Fibroblast of pulmonary artery (primary cell): Measurements from ENCODE around the gene UBAP1.

Source experiments
- DNase-seq: peaks from one replicate; pipeline ENCODE4 v3.0.0-alpha.2; 2010; ENCODE audit warnings: low read depth
- H3K4me3 ChIP-seq: replicated peaks from 2 replicates; pipeline ENCODE4 v1.5.1; 2011; ENCODE audit warnings: low read depth, mild to moderate bottlenecking, control low read depth, low read length, moderate library complexity
- CTCF ChIP-seq: IDR thresholded peaks from 2 replicates; pipeline ENCODE4 v1.5.1; 2011; ENCODE audit warnings: mild to moderate bottlenecking, control low read depth, low read length, inconsistent platforms; ENCODE audit errors: missing control alignments

Gene UBAP1

GRCh38 chr9:34197756-34198711 lies 19.2 kb downstream of the UBAP1 start:
- no peak for TF ChIP-seq CTCF
- no peak overlapping the region for H3K4me3 ChIP-seq
- no peak for DNase-seq

GRCh38 chr9:34200092-34200491 lies 21.2 kb downstream of the UBAP1 start:
- no peak overlapping the region for H3K4me3 ChIP-seq
- TF ChIP-seq CTCF: no peak
- DNase-seq: no peak

GRCh38 chr9:34203275-34203991 lies 24.6 kb downstream of the UBAP1 start:
- TF ChIP-seq CTCF: no peak
- no peak overlapping the region for H3K4me3 ChIP-seq
- DNase-seq: no peak

- TF ChIP-seq CTCF: no peak
- no peak for DNase-seq
- no peak overlapping the region for H3K4me3 ChIP-seq
Measured at GRCh38 chr9:34203992-34204635, 25.3 kb downstream of the UBAP1 start.

GRCh38 chr9:34205102-34205501 lies 26.3 kb downstream of the UBAP1 start:
- no peak for DNase-seq
- no peak overlapping the region for H3K4me3 ChIP-seq
- TF ChIP-seq CTCF: no peak

- TF ChIP-seq CTCF: no peak
- H3K4me3 ChIP-seq: no peak overlapping the region
- DNase-seq: peak; percentile 40
Measured at GRCh38 chr9:34206561-34206960, 27.7 kb downstream of the UBAP1 start.
